Melanocyte of skin (primary cell): Measurements from ENCODE around the gene PTHLH. TPM values are rescaled to one million over a fixed set of nuclear protein-coding genes. Genes with fewer than 3 reads are reported as not detected.

Source experiments
- small RNA-seq, 2 donors: library from RNA; depleted of rRNA; stranded (forward); fragments of <200 nt; gene quantifications; one replicate each; pipeline ENCODE3, GENCODE V24; 2012
- total RNA-seq, 2 donors: library from RNA; depleted of rRNA; stranded (reverse); fragments of >200 nt; gene quantifications; 2 replicates each; pipeline ENCODE4 v1.2.3, GENCODE V29; 2012

PTHLH gene
- under 1 TPM; 0.33 to 0.34 TPM for total RNA-seq

GRCh38 chr12:27972721-27973120, at the start of gene PTHLH:
TSS of gene PTHLH (minus strand) at chr12:27972733. CDS start at chr12:27969494, 3,239 bp downstream.

Small RNA genes lying within 50 kb of the gene (small RNA-seq; reads per million reads assigned to genes)
- 0 reads per million in 2 donors for gene AC008011.1

Other genes starting within 250 kb of the PTHLH start
- 100 to 1,000 TPM in 1 of 2 donors, 10 to 100 TPM in 1; 80.9 to 111 TPM for gene KLHL42, start 192.5 kb downstream of the PTHLH start, total RNA-seq
- not detected for gene MANSC4, start 192.5 kb downstream of the PTHLH start, total RNA-seq
- 10 to 100 TPM; 21.7 to 22.6 TPM for gene CCDC91, start 217.7 kb upstream of the PTHLH start, total RNA-seq